H1 (cell line): Measurements from ENCODE around the gene GGA3. TPM values are rescaled to one million over a fixed set of nuclear protein-coding genes. Genes with fewer than 3 reads are reported as not detected.

Source experiments
- CTCF ChIA-PET: fragments of 300-600 bp; sonication (Branson Sonifier 250); formaldehyde crosslinking; loops from one replicate; lab custom pipeline; 2021; ENCODE audit not compliant: partially characterized antibody; lab: Charles Lee
- POLR2A ChIA-PET: fragments of 300-600 bp; sonication (Branson Sonifier 250); formaldehyde crosslinking; loops from one replicate; lab custom pipeline; 2021; ENCODE audit warnings: inconsistent platforms; ENCODE audit not compliant: partially characterized antibody; lab: Charles Lee
- DNase-seq, 2 experiments: peaks; one replicate each; pipeline versions ENCODE4 v3.0.0 to v3.0.0-alpha.2; 2010 to 2022; ENCODE audit warnings: low spot score in 2 of 2, low read depth in 1 of 2, mixed read lengths in 1 of 2
- FAIRE-seq: peaks from 2 replicates; lab custom pipeline; 2011; peaks lifted over from hg19 to GRCh38; lab: Jason Lieb, UNC
- H2AFZ ChIP-seq: 2 replicates; pipeline ENCODE4 v1.8.1; 2012; ENCODE audit warnings: low read length, inconsistent platforms
- H2AK5ac ChIP-seq: 2 replicates; pipeline ENCODE4 v1.6.1; 2013; ENCODE audit warnings: low read depth, low read length
- H2BK120ac ChIP-seq: replicated peaks from 2 replicates; pipeline ENCODE3; 2013; ENCODE audit warnings: low read depth, low read length, inconsistent platforms
- H2BK12ac ChIP-seq: 2 replicates; pipeline ENCODE4 v1.6.1; 2013; ENCODE audit warnings: low read depth, low read length
- H2BK15ac ChIP-seq: 2 replicates; pipeline ENCODE4 v1.6.1; 2013; ENCODE audit warnings: low read length
- H2BK20ac ChIP-seq: 2 replicates; pipeline ENCODE4 v1.6.1; 2013; ENCODE audit warnings: low read length
- H2BK5ac ChIP-seq: 2 replicates; pipeline ENCODE4 v1.6.1; 2013; ENCODE audit warnings: low read depth, low read length
- H3K14ac ChIP-seq: 2 replicates; pipeline ENCODE4 v1.6.1; 2013; ENCODE audit warnings: inconsistent platforms; ENCODE audit not compliant: insufficient read length
- H3K18ac ChIP-seq: 2 replicates; pipeline ENCODE4 v1.6.1; 2013; ENCODE audit warnings: low read length; ENCODE audit errors: extremely low read depth
- H3K23ac ChIP-seq: 2 replicates; pipeline ENCODE4 v1.6.1; 2013; ENCODE audit warnings: inconsistent platforms; ENCODE audit not compliant: insufficient read length
- H3K23me2 ChIP-seq: 2 replicates; pipeline ENCODE4 v1.6.1; 2013; ENCODE audit warnings: low read depth, low read length
- H3K27ac ChIP-seq: 2 replicates; pipeline ENCODE4 v1.6.1; 2011; ENCODE audit warnings: low read depth, low read length, inconsistent platforms
- H3K27me3 ChIP-seq, 4 experiments: replicated peaks in 1 of 4; 1 replicate in 1 of 4; 2 replicates in 3 of 4; pipeline versions ENCODE4 v1.6.1 to v1.8.1; 2011 to 2013; ENCODE audit warnings: low read length in 3 of 4, mild to moderate bottlenecking in 3 of 4, inconsistent platforms in 2 of 4, mixed read lengths in 2 of 4, moderate library complexity in 1 of 4; ENCODE audit not compliant: control insufficient read depth in 3 of 4, insufficient read depth in 3 of 4; ENCODE audit errors: extremely low read depth in 1 of 4
- H3K36me3 ChIP-seq, 4 experiments: 2 replicates each; pipeline versions ENCODE4 v1.6.1 to v1.8.1; 2011 to 2013; ENCODE audit warnings: mild to moderate bottlenecking in 4 of 4, low read length in 3 of 4, moderate library complexity in 2 of 4, control low read depth in 1 of 4, inconsistent platforms in 1 of 4; ENCODE audit not compliant: insufficient read depth in 4 of 4, control insufficient read depth in 2 of 4
- H3K4ac ChIP-seq: replicated peaks from 2 replicates; pipeline ENCODE3; 2013; ENCODE audit warnings: low read length, low read depth, mixed read lengths, inconsistent platforms; ENCODE audit not compliant: insufficient read length
- H3K4me1 ChIP-seq, 4 experiments: replicated peaks in 1 of 4; 1 replicate in 1 of 4; 2 replicates in 3 of 4; pipeline versions ENCODE4 v1.6.1 to v1.8.1; 2011 to 2013; ENCODE audit warnings: low read length in 3 of 4, inconsistent platforms in 2 of 4, mixed read lengths in 1 of 4; ENCODE audit not compliant: insufficient read depth in 4 of 4, control insufficient read depth in 3 of 4
- H3K4me2 ChIP-seq, 2 experiments: 2 replicates each; pipeline versions ENCODE4 v1.6.1 to v1.8.1; 2011 to 2013; ENCODE audit warnings: low read depth in 2 of 2, low read length in 2 of 2, control low read depth in 1 of 2, inconsistent platforms in 1 of 2, mild to moderate bottlenecking in 1 of 2; ENCODE audit not compliant: insufficient read depth in 1 of 2
- H3K4me3 ChIP-seq, 4 experiments: fragments of 200-600, 300-600 bp in 1 of 4; sonication (generic), shearing (Covaris generic), sonication (Bioruptor Twin) in 1 of 4; 2 replicates each; pipeline versions ENCODE4 v1.5.1 to v1.8.1; 2011 to 2016; ENCODE audit warnings: low read length in 4 of 4, low read depth in 3 of 4, control low read depth in 2 of 4, inconsistent platforms in 2 of 4, mild to moderate bottlenecking in 2 of 4, mixed read lengths in 1 of 4, moderate library complexity in 1 of 4; ENCODE audit not compliant: insufficient read depth in 2 of 4; ENCODE audit errors: extremely low read depth in 1 of 4
- H3K56ac ChIP-seq: replicated peaks from 2 replicates; pipeline ENCODE3; 2013; ENCODE audit warnings: low read depth, mild to moderate bottlenecking, mixed read lengths, low read length, inconsistent platforms; ENCODE audit not compliant: insufficient read length
- H3K79me1 ChIP-seq: 2 replicates; pipeline ENCODE4 v1.6.1; 2013; ENCODE audit warnings: low read depth, low read length, control low read depth
- H3K79me2 ChIP-seq, 2 experiments: 2 replicates each; pipeline versions ENCODE4 v1.6.1 to v1.8.1; 2012 to 2013; ENCODE audit warnings: low read length in 2 of 2, mild to moderate bottlenecking in 2 of 2, inconsistent platforms in 1 of 2; ENCODE audit not compliant: insufficient read depth in 2 of 2, control insufficient read depth in 1 of 2
- H3K9ac ChIP-seq, 4 experiments: replicated peaks in 1 of 4; 1 replicate in 1 of 4; 2 replicates in 3 of 4; pipeline versions ENCODE4 v1.6.1 to v1.8.1; 2011 to 2013; ENCODE audit warnings: low read depth in 3 of 4, low read length in 3 of 4, control low read depth in 2 of 4, mild to moderate bottlenecking in 2 of 4, moderate library complexity in 2 of 4, inconsistent platforms in 1 of 4; ENCODE audit errors: extremely low read depth in 1 of 4
- H3K9me3 ChIP-seq, 2 experiments: 2 replicates each; pipeline versions ENCODE4 v1.6.1 to v1.8.1; 2012 to 2013; ENCODE audit warnings: mild to moderate bottlenecking in 2 of 2, moderate library complexity in 2 of 2, control low read depth in 1 of 2, inconsistent platforms in 1 of 2, low read depth in 1 of 2, low read length in 1 of 2, mixed read lengths in 1 of 2; ENCODE audit not compliant: insufficient read depth in 2 of 2
- H4K20me1 ChIP-seq, 2 experiments: replicated peaks in 1 of 2; 2 replicates each; pipeline versions ENCODE3 to v1.8.1; 2011 to 2013; ENCODE audit warnings: inconsistent platforms in 2 of 2, low read length in 2 of 2, mild to moderate bottlenecking in 1 of 2; ENCODE audit not compliant: insufficient read depth in 2 of 2, control insufficient read depth in 1 of 2
- H4K5ac ChIP-seq: 2 replicates; pipeline ENCODE4 v1.6.1; 2013; ENCODE audit warnings: low read length, low read depth, mixed read lengths, inconsistent platforms; ENCODE audit not compliant: insufficient read length
- H4K8ac ChIP-seq: 2 replicates; pipeline ENCODE4 v1.8.0; 2013; ENCODE audit warnings: mild to moderate bottlenecking, moderate library complexity, low read length, inconsistent platforms; ENCODE audit not compliant: insufficient read depth; ENCODE audit errors: extremely low read depth
- H4K91ac ChIP-seq: replicated peaks from 2 replicates; pipeline ENCODE3; 2013; ENCODE audit warnings: low read length, mixed read lengths, inconsistent platforms; ENCODE audit not compliant: insufficient read length
- EP300 ChIP-seq, 2 experiments: IDR thresholded peaks; 1 replicate in 1 of 2; 2 replicates in 1 of 2; pipeline ENCODE4 v1.6.1; 2011 to 2012; ENCODE audit warnings: low read depth in 2 of 2, low read length in 2 of 2, mild to moderate bottlenecking in 2 of 2, borderline replicate concordance in 1 of 2, inconsistent platforms in 1 of 2, moderate library complexity in 1 of 2
- SIRT6 ChIP-seq: IDR thresholded peaks from one replicate; pipeline ENCODE4 v1.7.1; 2012; ENCODE audit warnings: low read length, inconsistent platforms
- TBP ChIP-seq: IDR thresholded peaks from 2 replicates; pipeline ENCODE4 v1.6.1; 2011; ENCODE audit warnings: low read depth, low read length, improper control_type of control experiment
- WGBS, 2 experiments: shearing (Covaris generic) in 1 of 2; methylation state at CpG; one replicate each; pipeline versions ENCODE4 v1.1.6 to v1.1.7; 2013 to 2015; ENCODE audit warnings: low lambda C conversion rate in 2 of 2, mixed read lengths in 2 of 2, inconsistent platforms in 1 of 2, low coverage in 1 of 2, missing lambda C conversion rate in 1 of 2; ENCODE audit not compliant: insufficient replicate concordance in 2 of 2, insufficient coverage in 1 of 2, insufficient read length in 1 of 2; ENCODE audit errors: extremely low coverage in 1 of 2, missing lambda C conversion rate in 1 of 2; 5-methylcytosine and 5-hydroxymethylcytosine counted together
- polyA plus RNA-seq, 7 experiments: library from polyadenylated mRNA; depleted of rRNA in 3 of 7; stranded (reverse) in 5 of 7; unstranded in 2 of 7; fragments of >200 nt in 5 of 7; fragments of 200-250 nt in 2 of 7; gene quantifications; 1 replicate in 5 of 7; 2 replicates in 1 of 7; 4 replicates in 1 of 7; pipeline versions ENCODE4 v1.2.1 to v1.2.3, GENCODE V29; 2011 to 2013; ENCODE audit warnings: missing spikeins in 2 of 7, mixed read lengths in 2 of 7
- total RNA-seq: library from RNA; stranded (reverse); fragmentation: NEBNext Ultra II Directional; extraction: Animal tissue kit (Norgen Biotek cat#: 25700); gene quantifications from 2 replicates; pipeline ENCODE4 v1.2.1, GENCODE V29; 2021

GGA3 gene
- total and polyA plus RNA-seq, 2 of the 8 experiments (the other 6 are each of a cell fraction or from before 2014, with no cell fraction given): 40.6 to 60.0 TPM

GRCh38 chr17:75208161-75208560 lies 53.2 kb downstream of the GGA3 start:
- H4K20me1 ChIP-seq: peaks cover 0 to 3% of the 10 kb centered on the region in 2 experiments
- POLR2A ChIA-PET: interaction anchor here (0.7 to 1.3 kb wide), 5 partner anchors 15 to 196 kb away, joined by 3 to 4 read pairs (median 3); partner anchors contain the start of gene MRPL58

More at GRCh38 chr17:75208161-75208560, 53.2 kb downstream of the GGA3 start:
- H2AFZ ChIP-seq: no peak overlapping the region
- no peaks in the 10 kb centered on the region for H3K9me3 ChIP-seq
- WGBS, 2 experiments: 96% methylated on average over 9 of the region's 9 CpGs; no CpG with 5 or more reads in 1 of the 2 experiments
- H3K4me1 ChIP-seq: peaks cover 0 to 2% (median 0%) of the 10 kb centered on the region in 4 experiments; a peak in 2 of 7 replicates
- H3K79me2 ChIP-seq: peaks cover 6 to 38% of the 10 kb centered on the region in 2 experiments
- no peaks in the 10 kb centered on the region; the same call in 1 of the 2 replicates for H3K23me2 ChIP-seq
- no peak overlapping the region for H2AK5ac ChIP-seq
- H3K56ac ChIP-seq: no peak overlapping the region
- CTCF ChIA-PET: interaction anchor here (1.0 to 4.0 kb wide), 5 partner anchors 20 to 94 kb away, joined by 3 to 30 read pairs (median 7); no protein-coding TSS in a partner anchor
- no peaks in the 10 kb centered on the region for H3K27me3 ChIP-seq
- H3K79me1 ChIP-seq: no peaks in the 10 kb centered on the region
- FAIRE-seq: no peak
- H2BK120ac ChIP-seq: no peak overlapping the region
- no peak overlapping the region for H3K27ac ChIP-seq
- H3K4me3 ChIP-seq: no peak overlapping the region
- no peak overlapping the region for H3K4ac ChIP-seq
- H3K18ac ChIP-seq: no peak overlapping the region
- no peak overlapping the region for H2BK5ac ChIP-seq
- H4K5ac ChIP-seq: no peak overlapping the region
- TF ChIP-seq EP300 (IDR thresholded peaks at IDR 0.05; ENCODE audit: borderline replicate concordance in 1 of 2, low read depth in 2 of 2, low read length in 2 of 2) (no peak), TBP (no peak), SIRT6 (no peak)
- no peak overlapping the region for H3K23ac ChIP-seq
- no peak overlapping the region for H2BK12ac ChIP-seq
- no peak overlapping the region for H3K9ac ChIP-seq
- H4K8ac ChIP-seq: no peak overlapping the region; the same call in 1 of the 2 replicates
- H3K14ac ChIP-seq: no peak overlapping the region
- H4K91ac ChIP-seq: no peak overlapping the region
- H3K36me3 ChIP-seq: peaks cover 16 to 35% (median 29%) of the 10 kb centered on the region in 4 experiments; a peak in 7 of 8 replicates
- no peak overlapping the region for H2BK20ac ChIP-seq
- H2BK15ac ChIP-seq: no peak overlapping the region
- H3K4me2 ChIP-seq: no peak overlapping the region
- no peak for DNase-seq
